HepG2 (cell line): ENCODE data around the gene ABCC3. TPM values are rescaled to one million over a fixed set of nuclear protein-coding genes. Genes with fewer than 3 reads are reported as not detected.

Source experiments
- IKZF5 ChIP-seq: IDR thresholded peaks from 2 replicates; pipeline ENCODE4 v1.6.1; 2018; ENCODE audit warnings: missing genetic modification reagents, mild to moderate bottlenecking, missing compliant biosample characterization
- ONECUT2 ChIP-seq: sonication (generic); formaldehyde crosslinking; IDR thresholded peaks from 2 replicates; pipeline ENCODE4 v1.4.0; 2020; ENCODE audit warnings: missing genetic modification reagents
- PRDM4 ChIP-seq: sonication (generic); formaldehyde crosslinking; IDR thresholded peaks from 2 replicates; pipeline ENCODE4 v1.9.0; 2021; ENCODE audit warnings: missing genetic modification reagents, borderline replicate concordance
- PRMT3 ChIP-seq: sonication (generic); formaldehyde crosslinking; IDR thresholded peaks from 2 replicates; pipeline ENCODE4 v1.8.1; 2022; ENCODE audit warnings: low read depth, mild to moderate bottlenecking, moderate library complexity, missing genetic modification reagents, borderline replicate concordance
- REST ChIP-seq, 2 experiments: IDR thresholded peaks; 2 replicates each; pipeline ENCODE4 v1.6.1; 2011 to 2012; ENCODE audit warnings: low read length in 2 of 2, borderline replicate concordance in 1 of 2, low read depth in 1 of 2, mild to moderate bottlenecking in 1 of 2, moderate library complexity in 1 of 2
- ZBTB26 ChIP-seq: IDR thresholded peaks from 2 replicates; pipeline ENCODE4 v1.6.1; 2016; ENCODE audit warnings: missing compliant biosample characterization, missing genetic modification reagents, borderline replicate concordance
- ZGPAT ChIP-seq: IDR thresholded peaks from 2 replicates; pipeline ENCODE4 v1.6.1; 2016; ENCODE audit warnings: mild to moderate bottlenecking
- ZHX2 ChIP-seq, 2 experiments: sonication (generic) in 1 of 2; formaldehyde crosslinking in 1 of 2; IDR thresholded peaks; 2 replicates each; pipeline versions ENCODE4 v1.6.1 to v1.9.0; 2014 to 2022; ENCODE audit warnings: antibody characterized with exemption in 1 of 2, borderline replicate concordance in 1 of 2, inconsistent platforms in 1 of 2, low read depth in 1 of 2, missing genetic modification reagents in 1 of 2
- ZKSCAN5 ChIP-seq: sonication (generic); formaldehyde crosslinking; IDR thresholded peaks from 2 replicates; pipeline ENCODE4 v1.5.1; 2020; ENCODE audit warnings: mild to moderate bottlenecking, missing genetic modification reagents
- ZNF572 ChIP-seq: sonication (generic); formaldehyde crosslinking; IDR thresholded peaks from 2 replicates; pipeline ENCODE4 v1.5.1; 2020; ENCODE audit warnings: mild to moderate bottlenecking, missing genetic modification reagents
- polyA plus RNA-seq, 8 experiments: library from polyadenylated mRNA; depleted of rRNA in 3 of 8; stranded (reverse) in 7 of 8; unstranded in 1 of 8; fragments of >200 nt; fragmentation: Illumina TruSeq in 4 of 8; extraction: Trizol in 4 of 8; gene quantifications; 2 replicates each; pipeline versions ENCODE4 v1.2.1 to v1.2.3, GENCODE V29; 2011 to 2016; ENCODE audit warnings: low read depth in 4 of 8, missing spikeins in 1 of 8, mixed read lengths in 1 of 8; ENCODE audit not compliant: insufficient read depth in 1 of 8
- total RNA-seq, 5 experiments: library from RNA; depleted of rRNA; stranded (reverse); fragments of >200 nt; fragmentation: Illumina TruSeq; extraction: Trizol; gene quantifications; 2 replicates each; pipeline ENCODE4 v1.2.3, GENCODE V29; 2016; ENCODE audit warnings: low read depth in 1 of 5

Gene ABCC3
- total and polyA plus RNA-seq, 2 of the 13 experiments (the other 11 are each of a cell fraction or from before 2014, with no cell fraction given) = 25.2 to 50.7 TPM

GRCh38 chr17:50679008-50679544, 44.4 kb downstream of the ABCC3 start (continued):
- TF ChIP-seq REST (IDR thresholded peaks at IDR 0.05; ENCODE audit: borderline replicate concordance in 1 of 2, low read depth in 1 of 2, low read length in 2 of 2) (no peak), ZHX2 (IDR thresholded peaks at IDR 0.05; ENCODE audit: low read depth) (no peak), ZHX2 (CRISPR knock-in tag; IDR thresholded peaks at IDR 0.05; ENCODE audit: borderline replicate concordance) (no peak), IKZF5 (CRISPR knock-in tag) (no peak), ZGPAT (CRISPR knock-in tag) (peak; percentile 53; the same call in 1 of the 2 replicates), ONECUT2 (CRISPR knock-in tag) (no peak), ZNF572 (no peak), PRMT3 (0 out of 2 replicates have a peak, but pooled peaks have one; percentile 59), ZBTB26 (CRISPR knock-in tag) (no peak), PRDM4 (CRISPR knock-in tag) (no peak), ZKSCAN5 (CRISPR knock-in tag) (no peak)
